GM18868 (cell line): ENCODE results near the gene ABLIM3.
"Not testable (repeated sequence)": the region's sequence is repeated elsewhere in the genome, so short reads cannot be mapped to it uniquely, and the experiment has no call there.

Source experiments
- ATAC-seq: cut with Tn5 transposase; IDR thresholded peaks from one replicate; pipeline ENCODE4 v1.9.1; 2021; ENCODE audit warnings: mild to moderate bottlenecking, moderate library complexity; ENCODE audit not compliant: unreplicated experiment

ABLIM3 gene

GRCh38 chr5:149185067-149185466 is 43.8 kb downstream of the ABLIM3 start:
- ATAC-seq: no peak

GRCh38 chr5:149186506-149186905 is 45.2 kb downstream of the ABLIM3 start:
- no peak for ATAC-seq

GRCh38 chr5:149187617-149188016 is 46.3 kb downstream of the ABLIM3 start:
- ATAC-seq: not testable (repeated sequence)

GRCh38 chr5:149188383-149188782 is 47.1 kb downstream of the ABLIM3 start:
- no peak for ATAC-seq

DNA sequence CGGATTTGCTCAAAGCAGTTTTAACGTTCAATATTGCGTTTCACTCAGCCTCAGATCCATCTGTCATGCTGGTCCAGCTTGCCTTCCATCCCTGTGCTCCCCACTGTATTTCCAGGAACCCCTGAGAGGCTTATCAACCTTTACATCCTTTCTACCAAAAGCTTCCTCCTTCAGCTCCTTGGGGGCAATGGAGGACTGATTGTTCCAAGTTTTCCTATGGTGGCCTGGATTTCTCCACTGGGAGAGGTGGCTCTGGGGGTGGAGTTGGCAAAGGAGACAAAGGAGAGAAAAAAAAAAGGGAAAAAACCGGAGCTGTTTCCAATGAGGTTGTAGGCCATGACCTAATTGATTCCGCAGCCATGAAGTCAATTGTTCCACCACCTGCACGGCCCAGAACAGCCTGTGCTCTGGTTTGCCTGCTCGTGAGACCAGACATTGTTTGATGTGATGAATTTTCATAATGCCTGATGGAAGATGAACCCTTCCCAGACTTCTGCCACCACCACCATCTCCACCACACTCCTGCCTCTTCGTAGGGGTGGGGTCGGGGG is 54.1 kb downstream of the ABLIM3 start:
- ATAC-seq: no peak

- ATAC-seq: no peak
Measured at GRCh38 chr5:149195962-149196361, 54.7 kb downstream of the ABLIM3 start.

DNA sequence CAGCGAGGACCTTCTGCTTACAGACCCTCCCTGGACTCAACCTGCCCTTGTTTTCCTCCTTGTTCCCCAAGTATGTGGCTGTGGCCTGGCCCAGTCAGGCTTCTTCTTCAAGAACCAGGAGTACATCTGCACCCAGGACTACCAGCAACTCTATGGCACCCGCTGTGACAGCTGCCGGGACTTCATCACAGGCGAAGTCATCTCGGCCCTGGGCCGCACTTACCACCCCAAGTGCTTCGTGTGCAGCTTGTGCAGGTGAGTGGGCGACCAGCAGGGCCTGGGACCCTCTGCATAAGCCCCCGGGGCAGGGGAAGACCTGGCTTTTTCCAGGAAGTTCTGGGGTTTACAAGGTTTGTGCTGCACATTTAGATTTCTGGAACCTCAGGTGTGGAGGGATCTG is 56.9 kb downstream of the ABLIM3 start:
- ATAC-seq: no peak

- no peak for ATAC-seq
Measured at GRCh38 chr5:149200355-149200754, 59.1 kb downstream of the ABLIM3 start.

GRCh38 chr5:149201121-149201637 is 59.9 kb downstream of the ABLIM3 start:
- ATAC-seq: no peak

DNA sequence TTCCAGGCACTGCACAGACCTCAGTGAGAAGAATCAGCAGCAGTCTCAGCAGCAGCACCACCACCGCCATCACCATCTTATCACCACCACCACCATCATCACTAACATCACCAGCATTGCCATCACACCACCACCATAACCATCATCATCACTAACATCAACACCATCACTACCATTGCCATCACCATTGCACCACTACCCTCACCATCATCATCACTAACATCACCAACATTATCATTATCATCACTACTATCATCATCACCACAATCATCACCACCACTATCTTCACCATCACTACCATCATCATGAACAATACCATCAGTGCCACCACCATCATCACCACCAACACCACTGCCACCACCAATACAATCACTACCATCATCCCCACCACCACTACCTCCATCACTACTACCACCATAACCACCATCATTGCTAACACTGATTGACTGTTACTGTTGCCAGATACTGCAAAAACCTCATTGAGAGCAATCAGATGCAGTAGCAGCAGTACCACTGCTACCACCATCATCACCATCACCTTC is 61.7 kb downstream of the ABLIM3 start:
- ATAC-seq: no peak

- no peak for ATAC-seq
Measured at GRCh38 chr5:149203921-149204441, 62.7 kb downstream of the ABLIM3 start.

DNA sequence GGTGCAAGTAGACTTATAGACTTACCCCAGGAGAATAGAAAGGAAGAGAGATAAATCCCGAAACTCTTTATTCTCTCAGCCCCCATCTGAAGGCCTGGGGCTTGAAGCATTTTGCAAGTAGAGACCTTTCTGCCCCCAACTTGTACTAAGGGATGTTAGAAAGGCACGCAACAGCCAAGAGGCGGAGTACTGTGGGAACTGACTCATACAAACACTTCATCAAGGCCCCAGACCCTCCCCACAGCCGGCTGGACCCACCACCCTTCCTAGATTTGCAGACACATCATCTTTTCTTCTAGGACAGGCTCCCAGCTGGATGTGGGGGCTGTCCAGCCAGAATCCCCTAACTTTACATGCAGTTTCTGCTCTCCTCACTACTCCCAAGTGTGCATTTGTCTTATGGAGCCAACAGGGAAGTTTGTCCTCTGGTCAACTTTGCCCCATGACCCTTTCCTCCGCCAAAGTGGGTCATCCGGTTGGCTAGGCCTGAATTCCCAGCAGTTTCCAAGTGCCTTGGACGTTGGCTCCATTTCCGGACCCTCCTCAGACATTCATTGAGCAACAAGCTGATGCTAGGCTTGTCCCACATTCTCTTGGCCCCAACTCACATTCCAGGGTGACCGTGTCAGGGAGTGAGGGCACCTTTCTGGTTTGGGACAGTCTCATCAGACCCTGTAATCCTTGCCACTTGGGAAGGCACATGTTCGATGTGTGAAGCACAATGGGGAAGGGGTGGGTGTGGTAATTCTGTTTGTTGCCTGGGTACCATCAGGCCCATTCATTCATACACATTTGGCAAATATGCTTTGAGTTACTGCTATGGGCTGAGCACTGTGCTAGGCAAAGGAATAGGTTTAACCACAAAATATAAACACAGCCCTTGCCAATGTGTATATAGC is 64.6 kb downstream of the ABLIM3 start:
- ATAC-seq: no peak

DNA sequence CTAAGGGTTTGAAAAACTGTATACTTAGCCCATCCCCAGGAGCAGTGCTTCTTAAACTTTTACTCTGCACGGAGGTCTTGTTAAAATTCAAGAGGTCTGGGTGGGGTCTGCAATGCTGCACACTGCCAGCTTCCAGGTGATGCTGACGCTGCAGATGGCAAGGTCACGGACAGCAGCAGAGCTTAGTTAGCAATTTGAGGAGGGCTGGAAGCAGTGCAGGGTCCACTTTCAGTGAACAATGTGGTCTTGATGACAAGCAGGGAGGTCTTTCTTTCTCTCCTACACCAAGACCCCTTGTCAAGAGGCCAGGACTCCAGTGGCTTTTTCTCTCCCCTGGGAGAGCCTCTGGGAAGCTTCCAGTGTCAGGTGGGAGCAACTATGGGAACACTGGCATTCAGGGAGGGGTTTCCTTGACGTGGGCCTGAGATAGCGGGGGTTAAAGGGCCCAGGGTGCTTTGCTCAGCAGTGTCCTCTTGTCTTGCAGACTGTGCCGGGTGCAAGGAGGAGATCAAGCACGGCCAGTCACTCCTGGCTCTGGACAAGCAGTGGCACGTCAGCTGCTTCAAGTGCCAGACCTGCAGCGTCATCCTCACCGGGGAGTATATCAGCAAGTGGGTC is 65.3 kb downstream of the ABLIM3 start:
- no peak for ATAC-seq

- no peak for ATAC-seq
Measured at GRCh38 chr5:149207831-149208230, 66.5 kb downstream of the ABLIM3 start.

- ATAC-seq: no peak
Measured at GRCh38 chr5:149210225-149210624, 68.9 kb downstream of the ABLIM3 start.

- ATAC-seq: no peak
Measured at GRCh38 chr5:149210968-149211490, 69.7 kb downstream of the ABLIM3 start.

GRCh38 chr5:149211566-149211965 is 70.3 kb downstream of the ABLIM3 start:
- ATAC-seq: no peak

DNA sequence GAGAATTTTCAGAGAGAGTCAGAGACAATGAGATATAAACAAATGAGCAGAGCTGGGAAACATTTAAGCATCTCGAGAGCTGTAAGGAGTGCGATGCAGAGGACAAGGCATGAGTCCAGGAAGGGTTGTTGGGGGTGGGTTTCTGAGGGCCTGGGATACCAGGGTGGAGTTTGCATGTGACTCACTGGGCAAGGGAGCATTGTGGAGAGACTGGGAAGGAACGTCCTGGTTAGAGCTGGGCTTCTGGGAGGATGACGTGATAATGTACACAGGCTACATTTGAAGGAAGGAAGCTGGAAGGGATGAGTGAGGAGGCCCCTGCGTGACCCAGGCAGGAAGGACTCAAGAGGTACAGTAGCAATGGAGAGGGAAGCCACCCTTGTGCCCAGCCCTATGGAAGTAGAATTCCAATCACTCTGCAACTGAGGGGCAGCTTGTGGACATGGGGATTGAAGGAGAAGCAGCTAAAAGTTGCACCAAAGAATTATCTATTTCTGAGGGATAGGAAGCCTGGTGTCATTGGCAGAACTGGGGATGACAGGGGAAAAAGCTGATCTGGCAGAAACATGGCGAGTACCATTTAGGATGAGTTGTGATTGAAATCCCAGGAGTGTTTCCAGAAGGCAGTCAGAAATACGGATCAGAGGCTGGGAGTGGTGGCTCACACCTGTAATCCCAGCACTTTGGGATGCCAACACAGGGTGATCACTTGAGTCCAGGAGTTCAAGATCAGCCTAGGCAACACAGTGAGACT is 71.1 kb downstream of the ABLIM3 start:
- ATAC-seq: no peak

GRCh38 chr5:149213264-149213880 is 72.1 kb downstream of the ABLIM3 start:
- no peak for ATAC-seq
